ENCODE measurements around the gene MAD1L1. TPM values are rescaled to one million over a fixed set of nuclear protein-coding genes. Genes with fewer than 3 reads are reported as not detected.

Gene MAD1L1
- total and polyA plus RNA-seq, 2 of the 8 experiments (the other 6 are each of a cell fraction or from before 2014, with no cell fraction given), result 40.4 to 44.6 TPM

DNA sequence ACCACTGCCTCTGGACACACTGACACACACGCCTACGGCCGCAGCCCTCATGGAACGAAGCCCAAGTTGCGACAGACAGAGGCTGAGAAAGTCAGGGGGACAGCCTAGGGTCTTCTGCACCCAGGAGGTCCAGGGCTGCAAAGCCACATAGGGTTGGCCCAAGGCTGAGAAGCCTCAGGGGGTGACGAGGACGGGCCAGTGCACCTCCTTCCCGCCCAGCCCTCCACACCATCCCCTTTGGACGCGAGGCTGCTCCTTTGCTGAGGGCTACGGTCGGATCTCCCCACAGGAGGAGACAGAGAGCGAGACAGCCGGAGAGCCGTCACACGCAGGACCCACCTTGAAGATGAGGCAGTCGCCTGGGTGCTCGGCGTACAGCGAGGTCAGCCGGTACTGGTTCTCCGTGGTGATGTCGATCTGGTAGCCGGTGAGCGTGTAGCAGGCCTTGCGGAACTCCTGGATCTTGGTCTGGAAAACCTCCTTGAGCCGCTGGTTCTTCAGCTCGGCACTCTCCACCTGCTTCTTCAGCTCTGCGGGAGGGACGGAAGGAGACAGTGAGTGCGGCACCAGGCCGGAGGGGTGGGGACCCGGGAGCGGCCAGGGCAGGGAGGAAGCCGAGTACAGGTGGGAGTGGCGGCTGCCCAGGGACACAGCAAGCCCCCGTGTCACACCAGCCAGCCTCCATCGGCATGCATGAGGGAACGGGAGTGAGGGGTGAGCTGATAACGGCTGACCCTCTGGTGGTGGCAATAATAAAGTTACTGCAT is 334.7 kb downstream of the MAD1L1 start:
- H3K4me2 ChIP-seq (ENCODE audit: insufficient read depth in 1 of 2, low read depth in 2 of 2, low read length in 2 of 2), result no peak overlapping the region
- H3K4me3 ChIP-seq (ENCODE audit: extremely low read depth in 1 of 4, insufficient read depth in 2 of 4, low read depth in 3 of 4, low read length in 4 of 4), result no peak overlapping the region
- H3K27ac ChIP-seq (ENCODE audit: low read depth, low read length), result no peak overlapping the region
- peaks cover 0 to 3% of the 10 kb centered on the region in 2 experiments for H4K20me1 ChIP-seq (replicated peaks in 1 of 2; ENCODE audit: control insufficient read depth in 1 of 2, insufficient read depth in 2 of 2, low read length in 2 of 2)
- H2BK12ac ChIP-seq (ENCODE audit: low read depth, low read length), result no peak overlapping the region
- H4K91ac ChIP-seq (replicated peaks; ENCODE audit: insufficient read length, low read length), result no peak overlapping the region
- ChIA-PET POLR2A (ENCODE audit: partially characterized antibody) (no interaction called here), CTCF (ENCODE audit: partially characterized antibody) (interaction anchor here (0.6 to 2.7 kb wide), 3 partner anchors 16 to 268 kb away, joined by 4 to 10 read pairs (median 4); no protein-coding TSS in a partner anchor)
- H2BK20ac ChIP-seq (ENCODE audit: low read length), result no peak overlapping the region
- no peak overlapping the region for H2AFZ ChIP-seq (ENCODE audit: low read length)
- no peaks in the 10 kb centered on the region for H3K36me3 ChIP-seq (ENCODE audit: control insufficient read depth in 2 of 4, insufficient read depth in 4 of 4, low read length in 3 of 4)
- no peak overlapping the region for H3K18ac ChIP-seq (ENCODE audit: extremely low read depth, low read length)
- peak overlapping the region; percentile 83 for H4K8ac ChIP-seq (ENCODE audit: extremely low read depth, insufficient read depth, low read length)
- H3K4ac ChIP-seq (replicated peaks; ENCODE audit: insufficient read length, low read depth, low read length), result no peak overlapping the region
- no peak overlapping the region for H3K14ac ChIP-seq (ENCODE audit: insufficient read length)
- no peak overlapping the region for H3K56ac ChIP-seq (replicated peaks; ENCODE audit: insufficient read length, low read depth, low read length)
- H3K23me2 ChIP-seq (ENCODE audit: low read depth, low read length), result no peaks in the 10 kb centered on the region
- FAIRE-seq, result no peak
- no peak overlapping the region for H2BK120ac ChIP-seq (replicated peaks; ENCODE audit: low read depth, low read length)
- H4K5ac ChIP-seq (ENCODE audit: insufficient read length, low read depth, low read length), result no peak overlapping the region
- H3K4me1 ChIP-seq (replicated peaks in 1 of 4; ENCODE audit: control insufficient read depth in 3 of 4, insufficient read depth in 4 of 4, low read length in 3 of 4), result 0 out of 7 replicates have a peak, but pooled peaks cover 0 to 2% (median 0%) of the 10 kb centered on the region in 4 experiments
- no peaks in the 10 kb centered on the region; the same call in 1 of the 2 replicates for H3K79me1 ChIP-seq (ENCODE audit: low read depth, low read length)
- no peak for DNase-seq (ENCODE audit: low read depth in 1 of 2, low spot score in 2 of 2)
- H3K27me3 ChIP-seq (replicated peaks in 1 of 4; ENCODE audit: control insufficient read depth in 3 of 4, extremely low read depth in 1 of 4, insufficient read depth in 3 of 4, low read length in 3 of 4), result no peaks in the 10 kb centered on the region
- no peak overlapping the region for H3K9ac ChIP-seq (replicated peaks in 1 of 4; ENCODE audit: extremely low read depth in 1 of 4, low read depth in 3 of 4, low read length in 3 of 4)
- no peak overlapping the region for H3K23ac ChIP-seq (ENCODE audit: insufficient read length)
- no peaks in the 10 kb centered on the region for H3K9me3 ChIP-seq (ENCODE audit: insufficient read depth in 2 of 2, low read depth in 1 of 2, low read length in 1 of 2)
- no peaks in the 10 kb centered on the region for H3K79me2 ChIP-seq (ENCODE audit: control insufficient read depth in 1 of 2, insufficient read depth in 2 of 2, low read length in 2 of 2)
- 93% methylated on average over 29 of the region's 40 CpGs; no CpG with 5 or more reads in 1 of the 2 experiments for WGBS, 2 experiments (ENCODE audit: extremely low coverage in 1 of 2, insufficient coverage in 1 of 2, insufficient read length in 1 of 2, insufficient replicate concordance in 2 of 2, low coverage in 1 of 2, low lambda C conversion rate in 2 of 2, missing lambda C conversion rate in 1 of 2)
- no peak overlapping the region for H2AK5ac ChIP-seq (ENCODE audit: low read depth, low read length)
- H2BK15ac ChIP-seq (ENCODE audit: low read length), result no peak overlapping the region
- H2BK5ac ChIP-seq (ENCODE audit: low read depth, low read length), result no peak overlapping the region
- no peak for TF ChIP-seq POLR2AphosphoS5 (IDR thresholded peaks at IDR 0.05; ENCODE audit: low read depth, low read length)
- TF ChIP-seq BACH1 (IDR thresholded peaks at IDR 0.05; ENCODE audit: low read length), result no peak
- no peak for TF ChIP-seq GABPA (IDR thresholded peaks at IDR 0.05; ENCODE audit: borderline replicate concordance, insufficient read depth, low read length)
- TF ChIP-seq NANOG (IDR thresholded peaks at IDR 0.05; ENCODE audit: insufficient read depth, low read depth, low read length, poor library complexity, severe bottlenecking), result no peak
- no peak for TF ChIP-seq MAFK (IDR thresholded peaks at IDR 0.05; ENCODE audit: low read depth, low read length)
- no peak for TF ChIP-seq SRF (IDR thresholded peaks at IDR 0.05; ENCODE audit: low read depth, low read length)
- TF ChIP-seq SAP30 (IDR thresholded peaks at IDR 0.05; ENCODE audit: insufficient read depth, insufficient replicate concordance, low read length), result no peak
- no peak for TF ChIP-seq CTCF (IDR thresholded peaks at IDR 0.05; ENCODE audit: control extremely low read depth in 1 of 3, insufficient read depth in 1 of 3, low read depth in 1 of 3, low read length in 3 of 3)
- no peak for TF ChIP-seq CREB1 (IDR thresholded peaks at IDR 0.05)
- no peak for TF ChIP-seq KDM5A (IDR thresholded peaks at IDR 0.05; ENCODE audit: low read length)
